Retina (tissue), 1 donor: ENCODE measurements around the gene CPEB4.

Experiments used
- DNase-seq: peaks from one replicate; pipeline ENCODE4 v3.0.0-alpha.2; 2016

The CPEB4 gene

GRCh38 chr5:173916233-173916632 lies 28.1 kb downstream of the CPEB4 start:
- no peak for DNase-seq

- peak; percentile 89 for DNase-seq
Measured at GRCh38 chr5:173917788-173918786, 29.9 kb downstream of the CPEB4 start.

- DNase-seq, result no peak
Measured at GRCh38 chr5:173919443-173919842, 31.3 kb downstream of the CPEB4 start.

GRCh38 chr5:173920024-173920753 lies 32.0 kb downstream of the CPEB4 start:
- DNase-seq, result no peak

GRCh38 chr5:173920866-173921555 lies 32.9 kb downstream of the CPEB4 start:
- no peak for DNase-seq

GRCh38 chr5:173922527-173922926 lies 34.4 kb downstream of the CPEB4 start:
- no peak for DNase-seq

GRCh38 chr5:173923218-173924095 lies 35.3 kb downstream of the CPEB4 start:
- DNase-seq, result no peak

GRCh38 chr5:173924899-173925298 lies 36.8 kb downstream of the CPEB4 start:
- no peak for DNase-seq

- no peak for DNase-seq
Measured at GRCh38 chr5:173925449-173926071, 37.4 kb downstream of the CPEB4 start.

GRCh38 chr5:173926359-173926758 lies 38.2 kb downstream of the CPEB4 start:
- DNase-seq, result no peak

- no peak for DNase-seq
Measured at GRCh38 chr5:173928871-173929574, 40.9 kb downstream of the CPEB4 start.

- no peak for DNase-seq
Measured at GRCh38 chr5:173932695-173933139, 44.6 kb downstream of the CPEB4 start.

- no peak for DNase-seq
Measured at GRCh38 chr5:173933901-173934300, 45.8 kb downstream of the CPEB4 start.

GRCh38 chr5:173935396-173935795 lies 47.2 kb downstream of the CPEB4 start:
- no peak for DNase-seq

- DNase-seq, result no peak
Measured at GRCh38 chr5:173940269-173940668, 52.1 kb downstream of the CPEB4 start.

- no peak for DNase-seq
Measured at GRCh38 chr5:173941102-173941501, 53.0 kb downstream of the CPEB4 start.

- no peak for DNase-seq
Measured at GRCh38 chr5:173941758-173942401, 53.7 kb downstream of the CPEB4 start.

- no peak for DNase-seq
Measured at GRCh38 chr5:173944511-173944910, 56.4 kb downstream of the CPEB4 start.

- no peak for DNase-seq
Measured at GRCh38 chr5:173945160-173945559, 57.0 kb downstream of the CPEB4 start.

GRCh38 chr5:173946323-173946722 lies 58.2 kb downstream of the CPEB4 start:
- DNase-seq, result no peak
